ENCODE data around the gene SDCBP2. TPM values are rescaled to one million over a fixed set of nuclear protein-coding genes. Genes with fewer than 3 reads are reported as not detected.

The SDCBP2 gene
- total RNA-seq, 2 donors from 2014 or later: 4.0 to 7.3 TPM

DNA sequence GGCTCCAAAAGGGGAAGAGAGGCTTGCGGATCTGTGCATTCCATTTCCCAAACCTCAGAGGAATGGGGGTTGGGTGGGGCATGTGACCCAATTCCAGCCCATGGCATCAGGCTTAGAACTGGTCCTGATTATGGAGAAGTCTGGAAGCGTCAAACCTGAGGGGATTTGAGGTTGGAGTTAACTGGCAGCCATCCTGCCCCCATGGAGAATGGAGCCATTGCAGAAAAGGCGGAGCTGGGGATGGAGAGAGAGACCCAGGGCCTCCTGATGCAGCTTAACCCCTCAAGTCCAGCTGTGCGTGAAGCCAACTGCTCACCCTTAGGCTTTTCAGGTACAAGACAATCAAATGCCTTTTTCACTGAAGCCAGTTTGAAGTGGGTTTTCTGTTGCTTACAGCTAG, 9.9 kb upstream of the SDCBP2 start:
- no peaks in the 10 kb centered on the region for H3K9me3 ChIP-seq
- peaks cover 8% of the 10 kb centered on the region for H3K4me1 ChIP-seq (replicated peaks)
- H3K27ac ChIP-seq: no peak overlapping the region
- H3K4me3 ChIP-seq: no peak overlapping the region
- no peak for DNase-seq (ENCODE audit: low spot score)
- 89% methylated on average over 4 of the region's 4 CpGs for WGBS
- no peaks in the 10 kb centered on the region for H3K36me3 ChIP-seq
- intact Hi-C loops (cut with DNase I): no loop called here
- TF ChIP-seq POLR2AphosphoS5 (IDR thresholded peaks at IDR 0.05): no peak
- TF ChIP-seq POLR2A (IDR thresholded peaks at IDR 0.05): no peak
- TF ChIP-seq, protein P1, sequence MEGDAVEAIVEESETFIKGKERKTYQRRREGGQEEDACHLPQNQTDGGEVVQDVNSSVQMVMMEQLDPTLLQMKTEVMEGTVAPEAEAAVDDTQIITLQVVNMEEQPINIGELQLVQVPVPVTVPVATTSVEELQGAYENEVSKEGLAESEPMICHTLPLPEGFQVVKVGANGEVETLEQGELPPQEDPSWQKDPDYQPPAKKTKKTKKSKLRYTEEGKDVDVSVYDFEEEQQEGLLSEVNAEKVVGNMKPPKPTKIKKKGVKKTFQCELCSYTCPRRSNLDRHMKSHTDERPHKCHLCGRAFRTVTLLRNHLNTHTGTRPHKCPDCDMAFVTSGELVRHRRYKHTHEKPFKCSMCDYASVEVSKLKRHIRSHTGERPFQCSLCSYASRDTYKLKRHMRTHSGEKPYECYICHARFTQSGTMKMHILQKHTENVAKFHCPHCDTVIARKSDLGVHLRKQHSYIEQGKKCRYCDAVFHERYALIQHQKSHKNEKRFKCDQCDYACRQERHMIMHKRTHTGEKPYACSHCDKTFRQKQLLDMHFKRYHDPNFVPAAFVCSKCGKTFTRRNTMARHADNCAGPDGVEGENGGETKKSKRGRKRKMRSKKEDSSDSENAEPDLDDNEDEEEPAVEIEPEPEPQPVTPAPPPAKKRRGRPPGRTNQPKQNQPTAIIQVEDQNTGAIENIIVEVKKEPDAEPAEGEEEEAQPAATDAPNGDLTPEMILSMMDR (IDR thresholded peaks at IDR 0.05): no peak
- no peaks in the 10 kb centered on the region for H3K27me3 ChIP-seq (replicated peaks; ENCODE audit: insufficient read depth)

DNA sequence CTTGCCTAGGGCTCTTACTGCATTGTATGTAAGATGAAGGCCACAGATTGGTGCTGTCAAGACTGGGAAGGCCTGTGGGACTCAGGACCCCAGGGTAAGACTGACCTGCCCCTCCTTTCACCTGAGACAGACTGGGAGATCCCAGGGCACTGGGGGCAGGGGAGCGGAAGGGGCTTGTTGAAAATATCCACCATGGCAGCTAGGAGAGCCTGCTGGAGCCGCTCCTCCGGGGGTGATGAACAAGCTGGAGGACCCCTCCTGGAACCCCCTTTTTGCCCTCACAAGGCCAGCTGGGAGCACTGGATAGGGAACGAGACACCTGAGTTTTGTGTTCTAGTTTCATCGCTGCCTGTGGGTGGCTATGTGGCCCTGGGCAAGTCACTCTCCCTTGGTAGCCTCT, 9.2 kb upstream of the SDCBP2 start:
- Histone ChIP-seq H3K27ac (no peak overlapping the region), H3K4me3 (no peak overlapping the region), H3K9me3 (no peaks in the 10 kb centered on the region), H3K27me3 (replicated peaks; ENCODE audit: insufficient read depth) (no peaks in the 10 kb centered on the region), H3K4me1 (replicated peaks) (peaks cover 8% of the 10 kb centered on the region), H3K36me3 (no peaks in the 10 kb centered on the region)
- intact Hi-C loops (cut with DNase I): no loop called here
- WGBS: 94% methylated on average over 5 of the region's 5 CpGs
- TF ChIP-seq POLR2AphosphoS5 (IDR thresholded peaks at IDR 0.05) (no peak), POLR2A (IDR thresholded peaks at IDR 0.05) (no peak)
- TF ChIP-seq, protein P1 (IDR thresholded peaks at IDR 0.05): no peak
- DNase-seq (ENCODE audit: low spot score): no peak

DNA sequence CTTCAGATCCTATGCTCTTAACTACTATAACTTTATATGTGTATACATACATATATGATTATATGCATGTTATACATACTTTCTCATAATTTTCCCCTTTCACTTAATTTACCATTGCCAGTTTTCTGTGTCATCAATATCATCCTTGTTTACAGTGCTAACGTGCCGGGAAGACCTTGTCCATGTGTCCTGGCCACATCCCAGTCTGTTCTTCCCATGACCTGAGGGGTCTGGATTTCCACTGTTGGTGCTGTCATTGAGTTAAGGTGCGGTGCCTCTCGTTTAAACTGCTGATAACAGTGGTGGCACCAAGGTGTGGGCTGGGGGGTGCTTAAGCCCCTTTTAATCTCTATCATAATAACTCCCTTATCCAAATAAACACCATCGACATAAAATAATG, 8.5 kb upstream of the SDCBP2 start:
- no peak for DNase-seq (ENCODE audit: low spot score)
- H3K9me3 ChIP-seq: no peaks in the 10 kb centered on the region
- no peaks in the 10 kb centered on the region for H3K27me3 ChIP-seq (replicated peaks; ENCODE audit: insufficient read depth)
- H3K4me1 ChIP-seq (replicated peaks): peaks cover 8% of the 10 kb centered on the region
- intact Hi-C loops (cut with DNase I): no loop called here
- no peak overlapping the region for H3K4me3 ChIP-seq
- H3K36me3 ChIP-seq: no peaks in the 10 kb centered on the region
- 45% methylated on average over 5 of the region's 5 CpGs for WGBS
- no peak overlapping the region for H3K27ac ChIP-seq
- TF ChIP-seq, protein P1 (IDR thresholded peaks at IDR 0.05): no peak
- no peak for TF ChIP-seq POLR2AphosphoS5 (IDR thresholded peaks at IDR 0.05)
- TF ChIP-seq POLR2A (IDR thresholded peaks at IDR 0.05): no peak

DNA sequence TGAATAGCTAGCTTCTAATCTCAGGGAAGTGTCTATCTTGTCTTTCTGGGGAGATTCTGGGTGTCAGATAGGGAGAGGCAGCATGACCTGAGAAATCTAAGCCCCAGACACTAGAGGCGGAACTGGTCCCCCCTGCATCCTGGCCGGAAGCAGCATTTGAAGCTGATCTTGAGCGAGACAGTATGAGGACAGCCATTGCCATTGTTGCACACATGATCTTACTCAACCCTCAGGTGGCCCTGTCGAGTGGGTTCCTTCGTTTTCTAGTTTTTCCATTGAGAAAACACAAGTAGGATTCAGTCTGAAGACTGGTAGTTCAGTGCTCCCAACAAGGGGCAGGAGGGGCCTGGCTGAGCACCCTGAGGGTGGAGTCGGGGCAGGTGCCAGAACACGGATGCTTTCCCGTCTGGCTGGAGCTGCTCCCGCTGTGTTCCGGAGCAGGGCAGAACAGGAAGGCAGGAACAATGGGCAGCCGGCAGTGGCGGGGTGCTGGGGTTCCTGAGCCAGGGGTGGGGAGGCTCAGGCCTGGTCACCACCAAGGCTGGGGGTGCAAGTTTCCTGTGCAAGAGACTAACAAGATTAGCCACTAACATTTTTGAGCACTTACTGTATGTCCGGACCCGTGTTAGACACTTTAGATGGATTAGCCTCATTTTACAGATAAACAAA, 7.9 kb upstream of the SDCBP2 start:
- no peak overlapping the region for H3K4me3 ChIP-seq
- no peaks in the 10 kb centered on the region for H3K27me3 ChIP-seq (replicated peaks; ENCODE audit: insufficient read depth)
- peak; percentile 68 for DNase-seq (ENCODE audit: low spot score)
- no peaks in the 10 kb centered on the region for H3K9me3 ChIP-seq
- WGBS: 16% methylated on average over 14 of the region's 14 CpGs
- H3K36me3 ChIP-seq: no peaks in the 10 kb centered on the region
- intact Hi-C loops (cut with DNase I): no loop called here
- TF ChIP-seq POLR2AphosphoS5 (IDR thresholded peaks at IDR 0.05) (peak; percentile 34), POLR2A (IDR thresholded peaks at IDR 0.05) (no peak)
- no peak overlapping the region for H3K27ac ChIP-seq
- peaks cover 8% of the 10 kb centered on the region for H3K4me1 ChIP-seq (replicated peaks)

DNA sequence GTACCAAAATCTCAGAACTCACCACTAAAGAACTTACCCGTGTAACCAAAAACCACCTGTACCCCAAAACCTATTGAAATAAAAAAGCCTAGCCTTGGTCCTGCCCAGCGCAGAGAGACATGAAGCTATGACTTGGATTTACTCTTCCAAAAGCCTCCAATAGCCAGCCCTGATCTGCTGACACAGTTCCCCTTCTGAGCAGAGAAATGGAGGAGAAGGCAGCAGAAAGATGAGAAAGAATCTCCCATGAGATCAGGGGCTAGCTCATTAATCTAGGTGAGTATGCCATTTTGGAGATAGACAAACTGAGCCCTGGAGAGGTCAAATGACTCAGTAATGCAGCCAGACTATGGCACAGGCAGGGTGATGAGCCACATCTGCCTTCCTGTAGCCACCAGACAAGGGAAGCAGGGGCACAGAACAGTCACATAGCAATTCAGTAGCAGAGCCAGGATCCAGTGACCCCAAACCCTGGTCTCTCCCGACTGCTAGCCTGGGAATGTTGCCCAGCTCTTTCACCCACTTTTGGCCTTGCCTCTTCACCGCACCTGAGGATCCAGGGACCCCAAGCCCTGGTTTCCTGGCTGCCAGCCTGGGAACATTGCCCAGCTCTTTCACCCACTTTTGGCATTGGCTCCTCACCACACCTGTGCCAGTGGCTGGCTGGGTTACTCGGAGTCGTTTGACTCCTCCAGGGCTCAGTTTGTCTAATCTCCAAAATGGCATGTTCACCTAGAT, 7.2 kb upstream of the SDCBP2 start:
- no peak for TF ChIP-seq POLR2AphosphoS5 (IDR thresholded peaks at IDR 0.05)
- TF ChIP-seq POLR2A (IDR thresholded peaks at IDR 0.05): no peak
- TF ChIP-seq, protein P1 (IDR thresholded peaks at IDR 0.05): no peak
- no peaks in the 10 kb centered on the region for H3K36me3 ChIP-seq
- 60% methylated on average over 6 of the region's 6 CpGs for WGBS
- no peak overlapping the region for H3K27ac ChIP-seq
- DNase-seq (ENCODE audit: low spot score): no peak
- intact Hi-C loops (cut with DNase I): no loop called here
- no peaks in the 10 kb centered on the region for H3K27me3 ChIP-seq (replicated peaks; ENCODE audit: insufficient read depth)
- H3K4me3 ChIP-seq: no peak overlapping the region
- peaks cover 8% of the 10 kb centered on the region for H3K4me1 ChIP-seq (replicated peaks)
- no peaks in the 10 kb centered on the region for H3K9me3 ChIP-seq

All from prostate gland (tissue), 2 donors.